GM18505 (cell line): ENCODE measurements around the gene TRIP12.
"Not testable (repeated sequence)": the region's sequence is repeated elsewhere in the genome, so short reads cannot be mapped to it uniquely, and the experiment has no call there.

ENCODE experiments used
- ATAC-seq: cut with Tn5 transposase; IDR thresholded peaks from one replicate; pipeline ENCODE4 v1.9.1; 2021; ENCODE audit not compliant: unreplicated experiment
- POLR2A ChIP-seq: IDR thresholded peaks from 4 replicates; pipeline ENCODE4 v1.6.1; 2011; ENCODE audit warnings: borderline replicate concordance; ENCODE audit not compliant: insufficient read depth, insufficient read length; ENCODE audit errors: extremely low read depth

The TRIP12 gene

DNA sequence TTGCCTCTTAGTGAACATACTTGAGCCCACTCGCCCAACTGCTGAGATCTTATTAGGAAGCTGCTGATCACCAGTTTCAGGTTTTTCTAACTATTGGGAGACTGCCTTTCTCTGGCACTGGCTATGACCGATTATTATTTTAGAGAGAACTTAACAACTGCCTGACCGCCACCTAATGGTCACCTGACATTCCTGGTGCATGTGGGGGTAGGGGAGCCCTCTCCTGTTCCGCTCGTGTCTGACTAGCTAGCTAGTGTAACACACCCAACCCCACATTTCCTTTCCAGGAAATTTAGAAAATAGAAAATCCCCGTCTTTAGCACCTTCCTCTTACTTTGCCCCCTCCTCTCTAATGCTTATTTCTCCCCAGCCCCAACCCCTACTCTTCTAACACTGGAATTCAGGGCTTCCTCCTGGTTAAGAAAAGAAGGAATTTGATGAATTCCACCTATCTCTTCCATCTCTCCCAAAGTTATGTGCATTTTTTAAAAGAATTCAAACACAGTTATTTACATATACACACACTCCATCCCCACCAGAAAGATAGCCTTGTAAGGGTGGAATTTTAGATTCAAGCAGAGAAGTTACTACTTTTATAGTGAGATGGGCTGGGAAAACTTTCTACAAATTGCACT lies 188.1 kb downstream of the TRIP12 start:
- TF ChIP-seq POLR2A = no peak
- ATAC-seq = no peak

DNA sequence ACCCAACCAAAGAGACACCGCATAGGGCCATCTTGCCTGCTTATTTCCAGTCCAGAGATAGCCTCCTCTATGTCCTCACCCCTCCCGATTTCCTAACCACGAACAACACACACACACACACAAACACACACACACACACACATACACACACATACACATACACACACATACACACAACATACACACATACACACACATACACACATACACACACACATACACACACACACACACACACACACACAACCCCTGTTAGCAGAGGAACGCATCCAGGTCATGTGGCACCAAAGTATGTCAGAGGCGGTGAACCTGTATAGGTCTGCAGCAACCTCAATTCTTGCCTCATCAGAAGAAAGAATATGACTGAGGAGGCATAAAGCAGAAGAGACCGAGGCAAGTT lies 188.9 kb downstream of the TRIP12 start:
- no peak for TF ChIP-seq POLR2A

DNA sequence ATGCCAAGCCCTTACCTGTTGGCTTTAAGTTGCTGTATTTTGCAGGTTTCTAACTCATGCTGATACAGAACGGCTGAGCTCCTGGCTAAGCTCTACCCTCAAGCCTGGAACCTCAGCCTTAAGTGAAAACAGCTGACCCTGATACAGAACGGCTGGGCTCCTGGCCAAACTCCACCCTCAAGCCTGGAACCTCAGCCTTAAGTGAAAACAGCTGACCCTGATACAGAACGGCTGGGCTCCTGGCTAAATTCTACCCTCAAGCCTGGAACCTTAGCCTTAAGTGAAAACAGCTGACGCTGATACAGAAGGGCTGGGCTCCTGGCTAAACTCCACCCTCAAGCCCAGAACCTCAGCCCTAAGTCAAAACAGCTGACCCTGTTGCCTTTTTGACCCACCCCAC lies 189.9 kb downstream of the TRIP12 start:
- no peak for ATAC-seq
- TF ChIP-seq POLR2A = no peak

More for the DNA sequence above, 188.9 kb downstream of the TRIP12 start:
- ATAC-seq = no peak

DNA sequence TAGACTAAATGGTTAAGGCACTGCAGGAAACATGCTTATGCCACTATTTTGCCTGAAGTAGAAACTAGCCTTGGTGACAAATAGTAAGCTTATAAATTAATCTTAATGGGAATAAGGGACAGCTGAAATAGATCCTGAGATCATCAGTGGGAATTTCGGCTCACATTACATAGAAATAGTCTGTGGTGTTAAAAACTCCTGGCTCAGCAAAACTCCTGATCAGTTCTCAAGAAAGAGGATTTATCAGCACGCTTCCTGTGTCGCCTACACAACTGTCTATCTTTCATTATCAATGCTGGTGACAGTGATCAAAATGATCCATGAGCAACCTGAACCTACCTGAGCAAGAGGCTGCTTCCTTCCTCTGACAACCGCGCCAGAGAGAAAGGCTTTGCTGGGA lies 190.4 kb downstream of the TRIP12 start:
- TF ChIP-seq POLR2A = no peak
- ATAC-seq = no peak

DNA sequence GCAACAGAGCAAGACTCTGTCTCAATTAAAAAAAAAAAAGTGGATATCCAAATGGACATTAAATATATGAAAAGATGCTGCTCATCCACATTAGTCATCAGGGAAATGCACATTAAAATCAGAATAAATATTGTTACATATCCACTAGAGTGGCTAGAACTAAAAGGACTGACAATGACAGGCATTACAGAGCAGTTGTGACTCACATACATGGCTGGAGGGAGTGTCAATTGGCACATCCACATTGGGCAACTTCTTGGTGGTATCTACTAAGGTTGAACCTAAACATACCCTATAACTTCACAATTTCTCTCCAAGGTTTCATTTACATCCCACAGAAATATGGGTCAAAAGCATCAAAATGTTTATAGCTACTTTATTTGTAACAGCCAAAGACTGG lies 193.4 kb downstream of the TRIP12 start:
- ATAC-seq = no peak

DNA sequence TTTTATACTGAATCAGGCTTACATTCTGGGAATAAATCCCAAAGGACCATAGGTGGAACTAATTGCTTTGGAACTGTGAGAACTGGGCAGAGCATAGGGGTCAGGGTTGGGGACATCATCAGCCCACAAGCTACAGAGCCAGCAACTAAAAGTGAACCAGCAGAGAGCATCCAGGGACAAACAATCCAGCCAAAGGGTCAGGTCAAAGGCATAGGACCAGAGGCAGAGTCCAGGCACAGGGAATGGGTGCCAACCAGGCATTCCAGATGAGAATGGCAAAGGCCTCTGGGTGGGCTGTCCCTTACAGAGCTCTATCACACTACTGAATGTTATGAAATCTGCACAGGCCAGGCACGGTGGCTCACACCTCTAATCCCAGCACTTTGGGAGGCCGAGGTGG lies 195.2 kb downstream of the TRIP12 start:
- TF ChIP-seq POLR2A = no peak
- ATAC-seq = no peak

More for the DNA sequence above, 193.4 kb downstream of the TRIP12 start:
- no peak for TF ChIP-seq POLR2A

DNA sequence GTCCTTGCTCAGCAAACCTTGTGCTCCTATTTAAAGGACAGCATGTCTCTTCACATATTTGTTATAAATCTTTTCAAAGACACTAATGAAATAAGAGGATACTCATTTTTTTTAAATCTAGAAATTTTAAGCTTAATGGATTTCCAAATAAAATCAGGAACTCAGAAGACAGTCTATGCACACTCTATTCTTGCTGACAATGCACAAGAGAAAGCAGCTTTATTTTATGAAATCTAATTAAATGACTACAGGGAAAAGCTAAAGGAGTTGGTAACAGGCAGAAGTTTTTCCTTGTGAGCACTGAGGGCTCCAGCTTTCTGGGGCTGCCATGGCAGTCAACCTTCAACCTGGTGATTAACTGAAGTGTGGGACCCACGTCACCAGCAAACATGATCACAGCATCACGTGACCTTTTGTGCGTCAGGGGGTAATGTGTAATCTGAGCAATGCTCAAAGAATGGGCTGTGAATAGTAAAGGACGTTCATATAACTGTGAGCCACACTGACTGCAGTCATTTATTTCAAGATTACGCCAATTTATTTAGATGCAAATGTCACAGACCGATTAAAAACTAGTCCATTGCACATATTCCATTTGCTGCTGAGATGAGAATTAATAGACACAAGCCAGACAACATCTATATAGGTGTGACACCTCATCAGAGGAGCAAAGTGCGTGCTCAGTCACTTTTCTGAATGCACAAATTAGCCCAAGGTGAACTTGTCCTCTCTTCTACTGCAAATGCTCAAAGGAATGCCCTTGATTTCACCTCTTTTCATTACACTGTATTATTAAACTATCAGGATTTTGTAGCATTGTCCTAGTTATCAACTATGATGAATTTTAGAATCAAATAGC lies 195.9 kb downstream of the TRIP12 start:
- ATAC-seq = no peak
- no peak for TF ChIP-seq POLR2A

DNA sequence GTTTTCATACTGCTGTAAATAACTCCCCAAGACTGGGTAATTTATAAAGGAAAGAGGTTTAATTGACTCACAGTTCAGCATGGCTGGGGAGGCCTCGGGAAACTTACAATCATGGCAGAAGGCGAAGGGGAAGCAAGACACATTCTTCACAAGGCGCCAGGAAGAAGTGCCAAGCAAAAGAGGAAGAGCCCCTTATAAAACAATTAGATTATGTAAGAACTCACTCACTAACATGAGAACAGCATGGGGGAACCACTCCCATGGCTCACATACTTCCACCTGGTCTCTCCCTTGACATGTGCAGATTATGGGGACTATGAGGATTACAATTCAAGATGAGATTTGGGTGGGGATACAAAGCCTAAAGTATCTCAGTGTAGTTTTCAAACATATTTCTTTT lies 198.6 kb downstream of the TRIP12 start:
- ATAC-seq = not testable (repeated sequence)

DNA sequence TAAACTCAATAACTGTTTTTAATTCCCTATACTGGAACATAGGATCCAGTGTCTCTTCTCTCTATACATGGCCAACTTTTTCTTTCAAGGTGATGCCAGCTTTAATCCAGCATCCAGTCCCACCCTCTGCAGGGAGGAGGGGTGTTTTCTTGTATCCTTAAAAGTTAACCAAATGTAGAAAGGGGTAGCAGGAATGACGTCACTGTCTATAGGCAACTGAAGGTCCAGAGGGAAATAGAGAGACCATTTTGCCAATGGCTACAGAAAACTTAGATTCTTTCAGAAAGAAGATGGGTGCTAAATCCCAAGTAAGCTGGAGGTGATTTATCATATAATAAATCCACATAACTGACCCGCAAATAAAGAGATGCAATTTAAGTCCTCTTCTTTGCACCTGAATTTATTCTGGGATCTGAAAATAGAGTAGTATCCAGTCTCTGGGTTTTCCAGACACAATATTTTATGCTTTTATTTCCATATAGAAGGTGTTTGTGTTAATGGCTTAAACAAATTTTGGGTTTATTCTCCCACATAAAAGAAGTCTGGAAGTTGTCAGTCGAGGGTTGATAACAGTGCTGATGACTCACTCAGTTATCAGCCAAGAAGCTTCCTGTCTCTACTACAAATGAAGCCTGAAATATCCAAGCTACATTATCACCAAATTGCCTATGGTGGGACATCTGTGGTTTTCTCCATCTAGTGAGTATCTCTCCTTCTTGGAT lies 201.7 kb downstream of the TRIP12 start:
- ATAC-seq = no peak
- no peak for TF ChIP-seq POLR2A

DNA sequence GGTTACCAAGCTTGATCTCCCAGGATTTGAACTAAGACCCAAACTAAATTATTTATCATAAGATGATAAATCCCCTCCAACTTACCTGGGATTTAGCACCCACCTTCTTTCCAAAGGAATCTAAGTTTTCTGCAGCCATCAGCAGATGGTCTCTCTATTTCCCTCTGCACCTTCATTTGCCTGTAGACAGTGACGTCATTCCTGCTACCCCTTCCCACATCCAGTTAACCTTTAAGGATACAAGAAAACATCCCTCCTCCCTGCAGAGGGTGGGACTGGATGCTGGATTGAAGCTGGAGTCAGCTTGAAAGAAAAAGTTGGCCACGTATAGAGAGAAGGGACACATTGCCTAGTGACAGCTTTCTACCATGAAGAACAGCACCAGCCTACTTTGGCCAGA lies 203.8 kb downstream of the TRIP12 start:
- ATAC-seq = no peak
- TF ChIP-seq POLR2A = no peak

DNA sequence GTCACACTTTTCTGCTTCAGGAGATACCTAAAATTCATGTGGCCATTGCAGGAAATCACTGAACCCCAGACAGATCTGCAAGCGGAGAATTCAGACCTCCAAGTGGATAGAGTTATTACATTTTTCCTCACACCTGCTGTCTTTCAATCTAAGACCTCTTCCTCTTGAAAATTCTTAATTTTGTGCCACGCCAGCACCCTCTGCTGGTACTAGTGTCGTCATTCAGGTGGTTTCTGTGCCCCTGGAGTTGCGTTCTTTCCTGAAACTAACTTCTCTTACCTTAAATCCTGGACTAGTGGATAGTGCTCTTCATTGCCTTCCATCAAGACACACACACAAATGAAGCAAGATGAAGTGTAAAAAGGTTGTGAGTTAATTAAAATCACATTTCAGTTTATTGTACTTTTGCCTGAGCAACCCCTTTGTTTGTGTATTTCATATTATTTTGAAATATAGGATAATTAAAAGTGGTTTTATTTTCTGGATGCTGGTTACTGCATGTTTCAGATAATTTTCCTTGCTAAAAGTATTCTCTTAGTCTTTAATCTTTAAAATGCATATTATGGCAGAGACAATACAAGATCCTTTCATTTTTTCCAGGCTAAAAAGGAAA lies 205.8 kb downstream of the TRIP12 start:
- TF ChIP-seq POLR2A = no peak
- ATAC-seq = no peak

DNA sequence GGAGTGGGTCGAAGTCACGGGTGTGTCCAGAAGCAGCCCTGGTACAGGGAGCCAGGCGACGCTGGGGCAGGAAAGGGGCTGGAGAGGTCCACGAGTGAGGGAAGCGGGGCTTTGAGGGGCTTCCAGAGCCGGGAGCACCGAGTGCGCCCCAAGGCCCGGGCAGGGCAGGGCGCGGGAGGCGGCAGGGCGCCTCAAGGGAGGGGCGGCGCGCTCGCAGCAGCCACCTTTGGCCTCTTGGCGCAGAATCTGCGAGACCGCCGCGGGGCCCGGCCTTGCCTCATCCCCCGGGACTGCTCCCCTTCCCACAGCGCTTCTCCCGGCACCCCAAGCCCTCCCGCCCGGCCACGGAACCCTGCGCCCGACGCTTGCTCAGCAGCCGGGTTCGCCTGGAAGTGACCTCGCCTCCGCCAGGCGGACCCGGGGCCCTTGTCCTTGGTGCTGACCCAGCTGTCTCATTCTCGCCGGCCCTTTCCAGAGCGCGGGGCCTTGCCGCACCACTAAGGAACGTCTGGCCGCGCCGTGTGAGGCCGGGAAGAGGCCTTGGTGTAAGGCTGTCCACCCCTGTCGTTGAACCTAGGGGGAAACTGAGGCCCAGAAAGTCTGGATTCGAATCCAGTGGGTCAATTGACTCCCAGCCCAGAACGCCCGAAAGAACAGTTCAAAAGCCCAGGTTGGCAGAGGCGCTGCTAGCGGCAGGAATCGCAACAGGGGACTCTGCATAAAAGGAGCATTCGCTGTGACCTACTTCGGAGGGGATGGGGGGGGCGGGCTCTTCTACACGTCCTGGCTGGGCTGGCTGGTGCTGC lies 206.9 kb downstream of the TRIP12 start:
- ATAC-seq = peak; percentile 19
- TF ChIP-seq POLR2A = no peak
